Measurements from ENCODE around the gene PHF21B. TPM values are rescaled to one million over a fixed set of nuclear protein-coding genes. Genes with fewer than 3 reads are reported as not detected.

The PHF21B gene
- total RNA-seq, 3 donors from 2014 or later (not counting 1 experiment from before 2014, with no cell fraction given), result not detected

DNA sequence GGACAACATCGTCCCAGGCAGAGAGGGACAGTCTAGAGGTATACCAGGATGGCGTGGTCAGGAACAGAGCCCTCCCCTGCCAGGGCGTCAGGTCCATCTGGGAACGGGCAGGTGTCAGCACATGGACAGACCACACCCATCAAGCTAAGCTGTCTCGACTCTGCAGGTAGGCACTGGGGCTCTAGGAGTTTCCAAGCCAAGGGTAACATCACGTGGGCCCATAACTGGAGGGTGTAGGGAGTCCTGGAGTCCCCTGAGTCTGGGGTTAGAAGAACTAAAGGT, 75.4 kb downstream of the PHF21B start:
- no peaks in the 10 kb centered on the region for H3K9me3 ChIP-seq (ENCODE audit: control insufficient read depth, insufficient read depth, low read length)
- intact Hi-C loops (cut with micrococcal nuclease), result no loop called here
- no peak overlapping the region for H3K27ac ChIP-seq (ENCODE audit: low read length)
- no peak overlapping the region for H3K4me3 Mint-ChIP-seq
- WGBS (ENCODE audit: insufficient coverage), result 71% methylated on average over 6 of the region's 6 CpGs
- DNase-seq (no peak), ATAC-seq (no peak)
- H3K4me1 ChIP-seq (ENCODE audit: control insufficient read depth, insufficient read depth, low read length), result no peaks in the 10 kb centered on the region
- TF ChIP-seq, protein P1, sequence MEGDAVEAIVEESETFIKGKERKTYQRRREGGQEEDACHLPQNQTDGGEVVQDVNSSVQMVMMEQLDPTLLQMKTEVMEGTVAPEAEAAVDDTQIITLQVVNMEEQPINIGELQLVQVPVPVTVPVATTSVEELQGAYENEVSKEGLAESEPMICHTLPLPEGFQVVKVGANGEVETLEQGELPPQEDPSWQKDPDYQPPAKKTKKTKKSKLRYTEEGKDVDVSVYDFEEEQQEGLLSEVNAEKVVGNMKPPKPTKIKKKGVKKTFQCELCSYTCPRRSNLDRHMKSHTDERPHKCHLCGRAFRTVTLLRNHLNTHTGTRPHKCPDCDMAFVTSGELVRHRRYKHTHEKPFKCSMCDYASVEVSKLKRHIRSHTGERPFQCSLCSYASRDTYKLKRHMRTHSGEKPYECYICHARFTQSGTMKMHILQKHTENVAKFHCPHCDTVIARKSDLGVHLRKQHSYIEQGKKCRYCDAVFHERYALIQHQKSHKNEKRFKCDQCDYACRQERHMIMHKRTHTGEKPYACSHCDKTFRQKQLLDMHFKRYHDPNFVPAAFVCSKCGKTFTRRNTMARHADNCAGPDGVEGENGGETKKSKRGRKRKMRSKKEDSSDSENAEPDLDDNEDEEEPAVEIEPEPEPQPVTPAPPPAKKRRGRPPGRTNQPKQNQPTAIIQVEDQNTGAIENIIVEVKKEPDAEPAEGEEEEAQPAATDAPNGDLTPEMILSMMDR (IDR thresholded peaks at IDR 0.05), result no peak
- no peaks in the 10 kb centered on the region for H3K9me3 Mint-ChIP-seq
- H3K4me3 ChIP-seq (ENCODE audit: low read length), result no peak overlapping the region
- no peak overlapping the region for H3K27ac Mint-ChIP-seq
- no peaks in the 10 kb centered on the region for H3K4me1 Mint-ChIP-seq
- no peaks in the 10 kb centered on the region for H3K36me3 Mint-ChIP-seq
- H3K27me3 ChIP-seq (ENCODE audit: control insufficient read depth, insufficient read depth, low read length), result no peaks in the 10 kb centered on the region
- no peaks in the 10 kb centered on the region for H3K27me3 Mint-ChIP-seq (ENCODE audit: low read depth in 2 of 2)
- H3K36me3 ChIP-seq (ENCODE audit: control insufficient read depth, insufficient read depth, low read length), result no peaks in the 10 kb centered on the region

DNA sequence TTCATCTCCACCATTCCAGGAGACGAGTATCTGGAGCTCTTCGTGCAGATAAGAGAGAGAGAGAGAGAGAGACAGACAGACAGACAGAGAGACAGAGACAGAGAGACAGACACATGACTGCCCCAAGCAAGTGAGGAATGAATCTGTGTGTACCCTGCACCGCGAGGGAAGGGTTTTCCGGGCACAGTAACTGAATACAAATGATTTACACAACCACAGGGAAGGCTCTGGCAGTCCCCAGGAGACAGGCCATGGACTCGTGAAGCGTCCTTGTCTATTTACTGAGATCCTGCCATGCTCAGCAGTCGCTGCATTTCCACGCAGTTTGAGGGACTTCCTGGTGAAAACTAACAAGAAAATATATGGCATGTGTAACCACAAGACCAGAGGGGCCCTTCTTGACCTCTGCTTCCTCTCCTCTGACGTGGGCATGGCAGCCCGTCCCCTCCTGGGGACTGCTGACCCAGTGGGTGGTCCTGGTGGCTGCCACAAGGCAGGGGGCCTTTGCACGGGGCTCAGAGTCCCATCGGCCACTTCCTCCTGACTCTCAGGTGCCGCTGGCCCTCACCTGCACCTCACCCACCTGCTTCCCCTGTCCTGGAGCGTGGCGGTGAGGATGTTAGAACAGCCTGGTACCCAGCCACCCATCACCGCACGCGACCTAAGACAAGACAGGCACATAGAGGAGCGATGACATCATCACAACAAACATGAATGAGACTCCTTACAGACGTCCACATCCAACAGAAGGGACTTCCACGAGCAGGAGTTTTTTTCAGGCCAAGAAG, 75.9 kb downstream of the PHF21B start:
- Mint-ChIP-seq H3K27me3 (ENCODE audit: low read depth in 2 of 2) (no peaks in the 10 kb centered on the region), H3K4me3 (no peak overlapping the region), H3K36me3 (no peaks in the 10 kb centered on the region), H3K27ac (no peak overlapping the region), H3K9me3 (no peaks in the 10 kb centered on the region), H3K4me1 (no peaks in the 10 kb centered on the region)
- no peaks in the 10 kb centered on the region for H3K4me1 ChIP-seq (ENCODE audit: control insufficient read depth, insufficient read depth, low read length)
- no peak overlapping the region for H3K27ac ChIP-seq (ENCODE audit: low read length)
- H3K4me3 ChIP-seq (ENCODE audit: low read length), result no peak overlapping the region
- intact Hi-C loops (cut with micrococcal nuclease), result no loop called here
- WGBS (ENCODE audit: insufficient coverage), result 35% methylated on average over 22 of the region's 22 CpGs
- TF ChIP-seq, protein P1 (IDR thresholded peaks at IDR 0.05), result no peak
- no peak for ATAC-seq
- DNase-seq, result no peak
- H3K36me3 ChIP-seq (ENCODE audit: control insufficient read depth, insufficient read depth, low read length), result no peaks in the 10 kb centered on the region
- H3K9me3 ChIP-seq (ENCODE audit: control insufficient read depth, insufficient read depth, low read length), result no peaks in the 10 kb centered on the region
- no peaks in the 10 kb centered on the region for H3K27me3 ChIP-seq (ENCODE audit: control insufficient read depth, insufficient read depth, low read length)

DNA sequence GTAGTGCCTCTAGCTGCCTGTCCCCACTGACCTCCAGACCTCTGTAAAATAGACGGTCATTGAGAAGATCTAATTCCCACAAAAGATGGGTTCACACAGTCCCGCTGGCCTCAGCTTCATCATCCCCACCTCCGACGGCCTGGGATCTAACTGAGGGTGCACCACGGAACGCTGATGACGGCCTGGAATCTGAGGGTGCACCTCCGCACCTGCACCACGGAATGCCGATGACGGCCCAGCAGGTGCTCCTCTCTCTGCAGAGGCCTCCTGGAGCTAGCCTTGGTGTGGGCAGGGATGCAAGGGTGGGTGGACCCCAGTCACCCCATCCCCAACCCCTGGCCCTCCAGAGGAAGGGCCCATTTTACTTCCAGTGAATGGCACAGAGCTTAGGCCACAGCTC, 77.3 kb downstream of the PHF21B start:
- no peaks in the 10 kb centered on the region for H3K27me3 ChIP-seq (ENCODE audit: control insufficient read depth, insufficient read depth, low read length)
- Mint-ChIP-seq H3K27ac (no peak overlapping the region), H3K36me3 (no peaks in the 10 kb centered on the region), H3K4me1 (no peaks in the 10 kb centered on the region), H3K4me3 (no peak overlapping the region), H3K9me3 (no peaks in the 10 kb centered on the region), H3K27me3 (ENCODE audit: low read depth in 2 of 2) (no peaks in the 10 kb centered on the region)
- no peak overlapping the region for H3K4me3 ChIP-seq (ENCODE audit: low read length)
- WGBS (ENCODE audit: insufficient coverage), result 93% methylated on average over 11 of the region's 11 CpGs
- DNase-seq, result no peak
- no peak overlapping the region for H3K27ac ChIP-seq (ENCODE audit: low read length)
- no peak for ATAC-seq
- TF ChIP-seq, protein P1 (IDR thresholded peaks at IDR 0.05), result no peak
- H3K36me3 ChIP-seq (ENCODE audit: control insufficient read depth, insufficient read depth, low read length), result no peaks in the 10 kb centered on the region
- no peaks in the 10 kb centered on the region for H3K4me1 ChIP-seq (ENCODE audit: control insufficient read depth, insufficient read depth, low read length)
- no peaks in the 10 kb centered on the region for H3K9me3 ChIP-seq (ENCODE audit: control insufficient read depth, insufficient read depth, low read length)
- intact Hi-C loops (cut with micrococcal nuclease), result no loop called here

DNA sequence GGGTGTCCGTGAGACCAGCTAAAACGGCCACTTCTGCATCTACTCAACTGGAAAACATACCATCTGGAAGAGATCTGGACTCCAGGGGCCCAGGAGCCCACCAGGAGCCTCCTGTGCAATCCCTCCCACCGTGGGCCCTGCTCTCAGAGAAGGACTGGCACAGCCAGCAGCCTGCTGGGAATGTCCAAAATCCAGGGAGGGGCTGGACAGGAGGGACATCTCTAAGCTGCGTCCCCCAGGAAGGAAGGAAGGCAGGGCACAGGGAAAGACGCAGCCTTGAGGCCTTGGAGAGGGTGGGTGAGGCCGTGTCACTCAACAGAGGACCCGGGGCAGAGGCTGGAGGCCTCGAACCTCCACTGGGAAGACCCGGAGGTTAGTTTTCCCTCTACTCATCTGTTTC, 78.0 kb downstream of the PHF21B start:
- no peaks in the 10 kb centered on the region for H3K36me3 ChIP-seq (ENCODE audit: control insufficient read depth, insufficient read depth, low read length)
- Mint-ChIP-seq H3K27me3 (ENCODE audit: low read depth in 2 of 2) (no peaks in the 10 kb centered on the region), H3K27ac (no peak overlapping the region), H3K4me3 (no peak overlapping the region), H3K4me1 (no peaks in the 10 kb centered on the region), H3K36me3 (no peaks in the 10 kb centered on the region), H3K9me3 (no peaks in the 10 kb centered on the region)
- TF ChIP-seq, protein P1 (IDR thresholded peaks at IDR 0.05), result no peak
- no peaks in the 10 kb centered on the region for H3K4me1 ChIP-seq (ENCODE audit: control insufficient read depth, insufficient read depth, low read length)
- intact Hi-C loops (cut with micrococcal nuclease), result no loop called here
- H3K27ac ChIP-seq (ENCODE audit: low read length), result no peak overlapping the region
- no peak for ATAC-seq
- DNase-seq, result no peak
- H3K4me3 ChIP-seq (ENCODE audit: low read length), result no peak overlapping the region
- 83% methylated on average over 9 of the region's 9 CpGs for WGBS (ENCODE audit: insufficient coverage)
- no peaks in the 10 kb centered on the region for H3K27me3 ChIP-seq (ENCODE audit: control insufficient read depth, insufficient read depth, low read length)
- no peaks in the 10 kb centered on the region for H3K9me3 ChIP-seq (ENCODE audit: control insufficient read depth, insufficient read depth, low read length)

Data from natural killer cell (primary cell).